ENCODE data around the gene NKD2.

The NKD2 gene

GRCh38 chr5:1032011-1032410 is 23.4 kb downstream of the NKD2 start:
- no peak for DNase-seq

GRCh38 chr5:1032551-1033027 is 24.0 kb downstream of the NKD2 start:
- DNase-seq, result no peak

- DNase-seq, result no peak
Measured at GRCh38 chr5:1033178-1033577, 24.6 kb downstream of the NKD2 start.

DNA sequence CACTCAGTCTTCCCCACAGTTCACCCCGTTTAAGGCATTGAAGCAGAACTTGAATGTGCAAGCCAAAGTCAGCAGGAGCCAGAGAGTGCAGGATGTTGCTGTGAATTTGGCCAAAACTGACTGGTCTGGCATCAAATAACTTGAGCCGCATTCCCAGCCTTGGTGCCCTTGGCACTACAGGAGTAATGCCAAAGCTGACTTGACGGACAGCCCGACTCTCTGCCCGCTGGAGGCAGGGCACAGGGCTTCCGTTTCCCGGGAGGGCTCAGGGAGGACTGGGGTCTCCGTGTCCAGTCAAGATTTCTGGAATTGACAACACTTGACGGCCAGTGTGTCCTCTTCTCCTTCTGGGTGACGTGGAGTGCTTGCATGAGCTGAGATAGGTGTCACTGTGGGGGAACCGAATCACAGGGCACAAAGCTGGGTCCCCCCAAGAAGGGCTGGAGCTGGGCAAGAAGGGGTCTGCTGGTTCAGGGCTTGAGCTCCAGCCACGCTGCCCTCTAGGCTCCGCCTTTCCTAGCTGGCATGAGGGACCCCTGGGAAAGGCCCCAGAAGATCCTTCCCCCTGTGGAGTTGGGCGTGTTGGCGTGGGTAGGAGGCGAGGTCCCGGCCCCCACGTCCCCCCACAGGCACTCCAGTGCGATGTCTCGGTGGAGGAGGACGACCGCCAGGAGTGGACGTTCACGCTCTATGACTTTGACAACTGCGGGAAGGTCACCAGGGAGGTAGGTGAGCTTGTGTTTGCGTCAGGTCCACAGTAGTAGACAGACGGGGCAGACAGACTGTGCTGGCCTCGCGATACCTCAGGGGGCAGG is 25.2 kb downstream of the NKD2 start:
- no peak for DNase-seq

GRCh38 chr5:1034421-1034905 is 25.9 kb downstream of the NKD2 start:
- DNase-seq, result no peak

DNA sequence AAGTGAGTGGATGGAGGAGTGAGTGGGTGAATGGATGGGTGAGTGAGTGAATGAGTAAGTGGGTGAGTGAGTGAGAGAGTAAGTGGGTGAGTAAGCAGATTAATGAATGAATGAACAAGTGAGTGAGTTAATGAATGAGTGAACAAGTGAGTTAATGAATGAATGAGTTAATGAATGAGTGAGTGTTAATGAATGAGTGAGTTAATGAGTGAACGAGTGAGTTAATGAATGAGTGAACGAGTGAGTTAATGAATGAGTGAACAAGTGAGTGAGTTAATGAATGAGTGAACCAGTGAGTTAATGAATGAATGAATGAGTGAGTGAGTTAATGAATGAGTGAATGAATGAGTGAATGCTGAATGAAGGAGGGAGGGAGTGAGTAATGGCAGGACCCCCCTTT is 26.4 kb downstream of the NKD2 start:
- DNase-seq, result no peak

DNA sequence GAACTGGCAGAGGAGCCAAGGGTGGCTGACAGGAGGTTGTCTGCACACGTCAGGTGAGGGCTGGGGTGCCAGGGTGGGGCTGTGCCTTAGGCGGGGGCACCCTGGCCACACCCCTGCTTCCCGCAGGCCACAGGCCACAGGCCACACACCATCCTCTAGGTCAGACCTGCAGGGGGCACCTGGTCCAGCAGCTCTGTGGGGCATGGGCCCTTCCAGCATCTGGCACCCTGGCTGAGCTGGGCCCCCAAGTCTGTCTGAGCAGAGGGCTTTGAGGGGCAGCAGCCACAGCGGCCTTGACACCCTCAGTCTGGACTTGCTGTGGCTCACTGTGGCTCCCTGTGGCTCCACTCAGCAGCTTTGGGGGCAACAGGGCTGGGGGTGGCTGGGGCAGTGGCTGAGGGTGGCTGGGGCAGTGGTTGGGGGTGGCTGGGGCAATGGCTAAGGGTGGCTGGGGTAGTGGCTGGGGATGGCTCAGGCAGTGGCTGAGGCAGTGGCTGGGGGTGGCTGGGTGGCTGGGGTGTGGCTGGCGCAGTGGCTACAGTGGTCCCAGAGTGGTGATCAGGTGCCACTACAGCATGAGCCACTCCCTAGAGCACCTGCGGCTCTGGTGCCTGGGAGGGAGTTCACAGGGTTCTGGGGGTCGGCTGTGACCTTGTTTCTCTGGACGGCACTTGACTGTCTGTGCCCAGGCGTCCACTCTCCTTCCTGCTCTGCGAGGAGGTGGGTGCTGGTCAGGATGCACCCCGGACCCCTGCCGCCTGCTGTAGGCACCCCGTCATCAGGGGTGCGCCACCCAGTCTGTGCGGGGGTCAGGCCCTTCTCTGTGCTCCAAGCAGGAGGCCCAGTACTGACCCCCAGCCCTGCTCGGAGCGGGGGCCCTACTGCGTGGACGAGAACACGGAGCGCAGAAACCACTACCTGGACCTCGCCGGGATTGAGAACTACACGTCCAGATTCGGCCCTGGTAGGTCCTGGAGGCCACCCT is 27.1 kb downstream of the NKD2 start:
- DNase-seq, result no peak

GRCh38 chr5:1036504-1037122 is 28.0 kb downstream of the NKD2 start:
- no peak for DNase-seq

DNA sequence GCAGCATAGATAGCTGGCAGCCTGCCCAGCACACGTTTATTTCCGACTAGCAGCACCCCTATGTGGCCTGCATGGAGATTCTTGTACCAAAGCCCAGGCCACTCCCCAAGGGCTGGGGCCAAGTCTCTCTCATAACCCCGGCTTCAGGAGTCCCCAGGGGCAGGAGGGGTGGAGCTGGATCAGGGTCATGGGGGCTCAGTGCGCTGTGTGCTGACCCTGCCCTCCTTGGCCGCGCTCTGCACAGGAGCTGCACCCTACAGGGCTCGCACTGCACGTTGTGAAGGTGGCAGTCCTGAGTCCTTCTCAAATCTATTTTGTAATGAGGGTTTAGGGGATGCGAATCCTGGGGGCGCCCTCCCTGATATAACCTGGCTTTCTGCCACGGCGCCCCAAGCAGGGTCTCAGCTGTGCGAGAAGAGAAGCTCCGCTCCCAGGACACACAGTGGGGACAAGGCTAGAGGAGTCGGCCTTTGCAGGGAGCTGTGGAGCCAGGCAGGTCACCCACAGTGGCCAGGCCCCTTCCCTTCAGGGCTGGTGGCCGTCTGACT is 28.6 kb downstream of the NKD2 start:
- no peak for DNase-seq

DNA sequence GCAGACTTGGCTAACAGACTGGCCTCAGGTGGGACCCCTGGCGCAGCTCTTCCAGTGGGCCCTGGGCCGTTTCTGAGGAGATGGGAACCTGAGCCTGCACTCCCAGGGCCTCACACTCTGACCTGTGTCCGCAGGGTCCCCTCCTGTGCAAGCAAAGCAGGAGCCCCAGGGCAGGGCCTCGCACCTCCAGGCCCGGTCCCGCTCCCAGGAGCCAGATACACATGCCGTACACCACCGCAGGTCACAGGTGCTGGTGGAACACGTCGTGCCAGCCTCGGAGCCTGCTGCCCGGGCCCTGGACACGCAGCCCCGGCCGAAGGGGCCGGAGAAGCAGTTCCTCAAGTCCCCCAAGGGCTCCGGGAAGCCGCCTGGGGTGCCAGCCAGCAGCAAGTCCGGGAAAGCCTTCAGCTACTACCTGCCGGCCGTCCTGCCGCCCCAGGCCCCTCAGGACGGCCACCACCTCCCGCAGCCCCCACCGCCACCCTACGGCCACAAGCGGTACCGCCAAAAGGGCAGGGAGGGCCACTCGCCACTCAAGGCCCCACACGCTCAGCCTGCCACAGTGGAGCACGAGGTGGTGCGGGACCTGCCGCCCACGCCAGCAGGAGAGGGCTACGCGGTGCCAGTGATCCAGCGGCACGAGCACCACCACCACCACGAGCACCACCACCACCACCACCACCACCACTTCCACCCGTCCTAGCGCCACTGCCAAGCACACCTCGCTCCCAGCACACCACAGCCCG is 29.2 kb downstream of the NKD2 start:
- no peak for DNase-seq

GRCh38 chr5:1038417-1039209 is 30.0 kb downstream of the NKD2 start:
- DNase-seq, result no peak

GRCh38 chr5:1039210-1039548 is 30.6 kb downstream of the NKD2 start:
- no peak for DNase-seq

GRCh38 chr5:1039706-1040260 is 31.2 kb downstream of the NKD2 start:
- DNase-seq, result no peak

DNA sequence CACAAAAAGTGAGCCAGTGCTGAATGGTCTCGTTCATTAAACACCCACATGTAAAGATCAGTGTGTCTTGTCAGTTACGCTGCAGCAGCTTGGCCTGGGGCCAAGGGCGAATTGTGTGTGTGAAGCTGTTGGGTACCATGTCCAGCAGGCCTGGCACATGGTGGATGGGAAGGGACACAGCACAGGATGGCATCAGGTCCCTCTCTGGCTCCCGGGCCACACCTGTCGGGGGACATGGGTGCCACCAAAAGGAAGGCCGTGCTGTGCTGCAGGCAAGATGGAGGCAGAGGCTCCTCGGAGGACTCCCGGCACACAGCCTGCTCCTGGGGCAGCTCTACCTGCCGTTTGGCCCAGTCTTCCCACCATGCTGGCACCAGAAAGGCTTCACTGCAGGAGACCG is 32.0 kb downstream of the NKD2 start:
- DNase-seq, result no peak

DNA sequence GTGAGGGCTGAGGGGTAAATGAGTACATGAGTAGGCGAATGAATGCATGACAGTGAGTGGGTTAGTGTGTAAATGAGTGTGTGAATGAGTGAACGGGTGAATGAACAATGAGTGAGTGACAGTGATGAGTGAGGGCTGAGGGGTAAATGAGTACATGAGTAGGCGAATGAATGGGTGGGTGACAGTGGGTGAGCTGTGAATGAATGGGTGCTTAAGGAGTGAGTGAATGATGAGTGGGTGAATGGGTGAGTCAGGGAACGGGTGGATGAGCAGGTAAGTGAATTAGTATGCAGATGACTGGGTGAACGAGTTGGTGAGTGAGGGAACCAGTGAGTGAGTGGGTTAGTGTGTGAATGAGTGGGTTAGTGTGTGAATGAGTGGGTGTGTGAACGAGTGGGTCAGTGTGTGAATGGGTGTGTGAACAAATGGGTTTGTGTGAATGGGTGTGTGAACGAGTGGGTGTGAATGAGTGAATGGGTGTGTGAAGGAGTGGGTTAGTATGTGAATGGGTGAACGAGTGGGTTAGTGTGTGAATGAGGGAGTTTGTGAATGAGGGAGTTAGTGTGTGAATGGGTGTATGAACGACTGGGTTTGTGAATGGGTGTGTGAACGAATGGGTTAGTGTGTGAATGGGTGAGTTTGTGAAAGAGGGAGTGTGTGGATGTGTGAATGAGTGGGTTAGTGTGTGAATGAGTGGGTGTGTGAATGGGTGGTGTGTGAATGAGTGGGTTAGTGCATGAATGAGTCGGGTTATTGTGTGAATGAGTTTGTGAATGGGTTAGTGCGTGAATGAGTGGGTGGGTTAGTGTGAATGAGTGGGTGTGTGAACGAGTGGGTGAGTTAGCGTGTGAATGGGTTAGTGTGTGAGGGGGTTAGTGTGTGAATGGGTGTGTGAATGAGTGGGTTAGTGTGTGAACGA is 32.9 kb downstream of the NKD2 start:
- DNase-seq, result no peak

GRCh38 chr5:1042626-1043025 is 34.0 kb downstream of the NKD2 start:
- DNase-seq, result no peak

DNA sequence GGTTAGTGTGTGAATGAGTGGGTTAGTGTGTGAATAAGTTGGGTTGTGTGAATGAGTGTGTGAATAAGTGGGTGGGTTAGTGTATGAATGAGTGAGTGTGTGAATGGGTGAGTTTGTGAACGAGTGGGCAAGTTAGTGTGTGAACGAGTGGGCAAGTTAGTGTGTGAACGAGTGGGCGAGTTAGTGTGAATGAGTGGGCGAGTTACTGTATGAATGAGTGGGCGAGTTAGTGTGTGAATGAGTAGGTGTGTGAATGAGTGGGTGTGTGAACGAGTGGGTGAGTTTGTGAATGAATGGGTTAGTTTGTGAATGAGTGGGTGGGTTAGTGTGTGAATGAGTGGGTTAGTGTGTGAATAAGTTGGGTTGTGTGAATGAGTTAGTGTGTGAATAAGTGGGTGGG is 34.7 kb downstream of the NKD2 start:
- DNase-seq, result no peak

DNA sequence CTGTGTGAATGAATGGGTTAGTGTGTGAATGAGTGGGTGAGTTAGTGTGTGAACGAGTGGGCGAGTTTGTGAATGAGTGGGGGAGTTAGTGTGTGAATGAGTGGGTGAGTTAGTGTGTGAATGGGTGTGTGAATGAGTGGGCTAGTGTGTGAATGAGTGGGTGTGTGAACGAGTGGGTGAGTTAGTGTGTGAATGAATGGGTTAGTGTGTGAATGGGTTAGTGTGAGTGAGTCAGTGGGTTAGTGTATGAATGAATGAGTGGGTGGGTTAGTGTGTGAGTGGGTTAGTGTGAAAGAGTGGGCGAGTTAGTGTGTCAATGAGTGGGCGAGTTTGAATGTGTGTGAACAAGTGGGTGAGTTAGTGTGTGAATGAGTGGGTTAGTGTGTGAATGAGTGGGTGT is 35.5 kb downstream of the NKD2 start:
- no peak for DNase-seq

- no peak for DNase-seq
Measured at GRCh38 chr5:1045960-1046560, 37.5 kb downstream of the NKD2 start.
